HG02623 (cell line): ENCODE measurements around the gene H6PD.
A peak's percentile ranks its signal among the peaks of the same experiment; 100 is the strongest.

Experiments
- ATAC-seq: cut with Tn5 transposase; IDR thresholded peaks from one replicate; pipeline ENCODE4 v1.9.1; 2021; ENCODE audit warnings: moderate library complexity; ENCODE audit not compliant: unreplicated experiment

The H6PD gene

GRCh38 chr1:9273177-9273576 is 38.6 kb downstream of the H6PD start:
- ATAC-seq = no peak

GRCh38 chr1:9275161-9275560 is 40.6 kb downstream of the H6PD start:
- ATAC-seq = no peak

GRCh38 chr1:9275567-9276034 is 41.0 kb downstream of the H6PD start:
- ATAC-seq = peak; percentile 76

- ATAC-seq = no peak
These were observed 43.5 kb downstream of the H6PD start for GRCh38 chr1:9278116-9278515.

DNA sequence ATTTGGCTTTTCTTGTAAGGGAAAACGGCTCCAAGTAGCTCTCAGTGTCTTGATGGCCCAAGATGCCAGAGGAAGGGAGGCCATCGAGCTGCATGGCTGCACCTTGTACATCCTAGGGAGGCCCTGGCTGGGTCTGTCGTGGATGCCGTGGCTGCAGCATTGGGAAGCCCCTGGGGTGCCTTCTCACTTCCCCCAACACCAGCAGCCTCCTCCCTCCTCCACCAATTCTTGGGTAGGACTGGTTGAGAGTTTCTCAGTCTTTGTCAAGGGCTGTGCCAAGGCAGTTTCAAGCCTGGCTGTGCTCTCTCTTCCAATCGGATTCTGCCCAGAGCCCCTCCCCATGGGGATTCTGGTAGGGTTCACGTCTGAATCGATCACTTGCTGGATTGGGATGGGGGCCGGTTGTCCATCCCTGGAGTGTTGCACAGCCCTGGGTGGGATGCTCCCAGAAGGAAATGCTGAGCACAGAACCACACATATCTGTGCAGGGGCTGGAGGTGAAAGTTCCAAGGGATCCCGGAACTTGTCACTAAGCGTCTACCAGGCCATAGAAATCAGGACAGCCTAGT is 44.1 kb downstream of the H6PD start:
- ATAC-seq = no peak

DNA sequence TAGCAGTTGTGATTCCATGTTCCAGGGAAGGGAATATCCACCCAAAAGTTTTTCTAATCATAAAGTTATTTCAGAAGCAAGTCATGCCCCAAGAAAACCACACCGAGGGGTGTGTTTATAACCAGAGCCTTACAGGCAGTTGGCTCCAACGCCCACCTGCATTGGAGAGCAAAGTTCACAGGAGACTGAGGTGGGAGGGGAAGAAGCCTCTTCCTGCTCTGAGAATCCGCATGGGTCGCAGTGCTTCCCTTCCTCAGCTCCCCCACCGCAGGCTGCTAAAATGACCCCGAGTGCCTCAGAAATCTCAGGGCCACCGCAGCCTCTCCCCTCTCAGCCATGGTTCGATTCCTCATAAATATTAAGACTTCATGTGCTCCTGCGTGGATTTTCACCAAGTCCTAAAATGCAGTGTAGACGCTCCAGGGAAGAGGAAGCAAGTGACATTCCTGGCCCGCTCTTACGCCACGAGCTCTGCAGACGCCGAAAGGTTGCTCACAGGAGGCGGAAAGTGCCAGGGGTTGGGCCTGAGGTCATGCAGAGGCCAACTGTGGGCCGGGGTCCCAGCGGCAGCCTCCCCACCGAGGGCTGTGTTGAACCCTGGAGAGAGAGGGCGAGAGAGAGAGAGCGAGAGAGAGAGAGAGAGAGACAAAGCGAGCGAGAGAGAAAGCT is 44.7 kb downstream of the H6PD start:
- ATAC-seq = no peak

DNA sequence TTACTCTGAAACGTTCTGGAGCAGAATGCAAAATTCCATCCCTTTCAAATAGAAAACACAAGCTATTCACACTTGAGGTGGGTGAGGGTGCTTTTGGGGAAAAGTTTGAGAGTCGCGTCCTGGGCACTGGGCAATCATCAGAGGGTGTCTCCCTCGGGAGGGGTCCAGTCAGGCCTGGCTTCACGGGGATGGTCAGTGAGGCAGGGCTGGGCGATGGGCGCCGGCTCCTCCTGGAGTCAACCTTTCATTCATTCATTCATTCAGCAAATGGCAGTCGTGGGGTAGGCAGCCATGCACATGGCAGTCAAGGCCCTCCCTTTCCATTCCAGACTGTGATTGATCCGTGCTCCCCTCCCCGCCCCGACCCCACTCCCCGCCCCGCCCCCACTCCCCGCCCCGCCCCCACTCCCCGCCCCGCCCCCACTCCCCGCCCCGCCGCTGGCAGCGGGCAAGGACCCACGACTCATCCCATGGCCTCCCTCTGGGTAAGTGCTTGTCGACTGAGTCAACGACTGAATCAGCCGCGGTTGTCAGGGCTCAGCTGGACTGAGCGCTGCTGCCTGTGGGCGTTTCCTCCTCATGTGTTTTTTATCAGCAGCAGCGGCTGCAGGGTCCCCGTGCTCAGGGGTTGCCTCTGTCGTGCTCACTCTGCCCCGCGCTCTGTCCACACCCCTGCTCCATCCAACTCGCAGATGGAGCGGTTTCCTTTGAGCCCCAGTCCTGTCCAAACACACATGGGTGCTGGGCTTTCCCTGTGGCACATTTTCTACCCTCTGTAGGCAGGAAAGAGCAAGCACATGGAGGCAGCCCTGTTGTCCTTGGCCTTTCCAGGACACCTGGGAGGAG is 45.7 kb downstream of the H6PD start:
- ATAC-seq = no peak

GRCh38 chr1:9281071-9281827 is 46.7 kb downstream of the H6PD start:
- ATAC-seq = no peak

GRCh38 chr1:9281908-9282695 is 47.5 kb downstream of the H6PD start:
- ATAC-seq = no peak

- ATAC-seq = no peak
These were observed 48.1 kb downstream of the H6PD start for GRCh38 chr1:9282696-9282955.

GRCh38 chr1:9284061-9284460 is 49.5 kb downstream of the H6PD start:
- no peak for ATAC-seq

GRCh38 chr1:9286556-9286955 is 52.0 kb downstream of the H6PD start:
- no peak for ATAC-seq

DNA sequence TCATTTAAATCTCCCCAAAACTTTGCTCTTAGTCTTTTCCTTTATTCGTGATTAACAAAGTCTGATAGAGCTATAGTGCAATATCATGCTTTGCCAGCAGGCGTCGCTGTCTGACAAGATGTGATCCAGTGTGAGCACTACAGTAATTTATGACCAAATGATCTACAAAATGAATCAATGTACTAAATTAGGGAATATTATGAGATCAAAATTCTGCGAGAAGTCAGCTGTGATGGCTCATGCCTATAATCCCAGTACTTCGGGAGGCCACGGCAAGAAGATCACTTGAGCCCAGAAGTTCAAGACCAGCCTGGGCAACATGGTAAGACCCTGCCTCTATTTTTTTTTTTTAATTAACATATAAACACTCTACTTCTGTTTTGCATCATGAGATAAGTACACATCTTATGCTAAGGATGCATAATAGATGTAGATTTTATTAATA is 54.5 kb downstream of the H6PD start:
- ATAC-seq = no peak

DNA sequence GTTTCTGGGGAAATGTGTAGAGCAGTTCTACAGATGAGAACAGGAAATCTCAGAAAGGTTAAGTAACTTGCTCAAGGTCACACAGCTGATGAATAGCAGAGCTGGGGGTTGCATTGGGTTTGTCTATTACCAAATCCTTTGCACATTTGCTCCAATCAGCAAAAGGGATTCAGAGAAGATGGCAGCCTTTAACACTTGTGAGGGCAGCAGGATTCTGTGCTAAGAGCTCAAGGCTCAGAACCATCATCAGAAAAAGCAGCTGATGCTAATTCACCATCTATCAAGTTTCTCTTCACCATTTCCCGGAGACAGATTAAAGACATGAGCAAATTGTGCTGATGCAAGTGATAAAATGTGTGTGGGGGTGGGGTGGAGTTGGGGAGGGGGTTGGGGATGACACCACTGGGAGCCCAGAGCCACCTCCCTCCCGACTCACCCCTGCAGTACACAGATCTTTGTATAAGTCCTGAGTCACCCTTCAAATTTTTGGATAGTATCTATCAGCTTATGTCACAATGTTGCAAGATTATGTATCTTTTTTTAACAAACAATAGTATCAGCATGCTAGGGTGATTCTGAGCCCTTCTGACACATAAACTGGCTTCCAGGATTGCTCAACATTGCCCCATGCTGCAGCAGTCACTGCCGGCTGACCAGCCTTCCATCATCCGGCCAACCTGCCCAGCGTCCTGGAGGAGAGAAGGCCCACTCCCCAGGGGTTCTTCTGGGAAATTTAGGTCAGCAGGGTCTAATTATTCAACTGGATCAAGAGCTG is 55.3 kb downstream of the H6PD start:
- no peak for ATAC-seq

DNA sequence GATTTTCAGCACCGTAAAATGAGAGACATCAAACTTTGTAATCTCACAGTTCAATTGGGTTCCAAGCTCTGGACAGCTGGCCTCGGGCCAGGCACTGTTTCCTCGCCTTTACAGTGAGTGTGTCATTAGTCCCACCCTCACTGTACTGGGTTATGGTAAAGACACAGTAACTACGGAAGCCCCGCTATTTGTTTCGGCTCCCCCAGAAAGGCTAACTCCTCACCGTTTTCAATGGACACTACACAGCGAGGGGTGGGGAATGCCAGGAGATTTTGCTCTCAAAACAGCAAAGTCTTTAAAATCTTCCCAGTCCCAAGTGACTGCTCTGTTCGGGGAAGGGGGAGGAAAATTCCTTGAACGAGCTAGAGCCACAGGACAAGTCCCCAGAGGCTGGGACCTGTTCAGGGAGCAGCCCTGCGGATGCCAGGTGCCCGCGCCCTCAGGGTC is 57.4 kb downstream of the H6PD start:
- ATAC-seq = no peak

DNA sequence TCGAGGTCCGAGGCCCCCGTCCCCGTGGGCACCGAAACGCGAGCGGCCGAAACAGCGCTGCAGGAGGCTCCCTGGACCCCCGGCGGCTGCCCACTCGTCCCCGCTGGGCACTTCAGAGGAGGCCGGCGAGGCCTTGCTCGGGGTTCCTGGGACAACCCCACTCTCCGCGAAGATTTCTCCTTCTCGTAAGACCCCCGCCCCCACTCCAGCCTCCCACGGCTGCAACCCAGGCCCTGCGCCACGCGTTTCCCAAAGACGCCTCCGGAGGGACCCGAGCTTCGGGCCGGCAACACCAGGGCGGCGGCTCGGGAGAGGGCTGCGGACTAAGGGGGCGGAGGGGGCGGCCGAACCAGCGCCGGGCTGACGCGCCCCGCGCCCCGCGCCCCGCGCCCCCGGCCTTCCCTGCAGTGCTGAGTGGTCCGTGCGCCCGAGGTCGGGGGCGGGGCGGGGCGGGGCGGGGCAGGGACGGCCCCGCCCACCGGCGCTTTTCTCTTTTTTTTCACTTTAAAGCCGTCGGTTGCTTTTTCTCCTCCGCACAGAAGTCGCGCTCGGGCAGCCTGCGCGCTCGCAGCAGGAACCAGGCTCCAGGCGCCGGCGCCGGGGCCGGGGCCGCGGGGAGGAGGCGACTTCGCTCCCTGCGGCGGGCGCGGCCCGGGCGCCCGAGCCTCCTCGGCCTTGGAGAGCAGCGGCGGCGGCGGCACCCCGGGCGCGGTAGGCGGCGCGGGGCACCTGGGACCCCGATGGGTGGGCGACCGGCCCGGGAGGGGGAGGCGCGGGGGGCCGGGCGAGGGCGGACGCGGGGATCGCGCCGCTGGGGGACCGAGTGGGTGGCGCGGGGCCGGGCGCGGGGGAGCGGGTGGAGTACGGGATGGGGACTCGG is 58.0 kb downstream of the H6PD start, which contains the start of gene SPSB1:
TSS of gene SPSB1 (plus strand) at position 534 of the 880 bp plus-strand sequence. CDS start 62,998 bp downstream, outside the sequence.
- no peak for ATAC-seq

DNA sequence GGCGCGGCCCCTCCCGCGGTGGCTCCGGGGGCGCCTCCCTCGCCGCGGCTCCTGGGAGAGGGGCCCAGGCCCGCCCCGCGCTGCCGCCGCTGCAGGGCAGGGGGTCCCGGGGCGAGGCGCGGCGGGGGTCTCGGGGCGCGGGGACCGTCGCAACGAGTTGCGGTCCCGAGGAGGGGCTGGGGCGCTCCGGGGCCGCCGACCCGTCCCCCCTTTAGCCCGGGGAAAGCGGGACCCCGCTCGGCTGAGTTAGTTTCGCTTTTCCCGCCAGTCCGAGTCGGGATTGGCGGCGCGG is 58.6 kb downstream of the H6PD start:
- ATAC-seq = no peak

DNA sequence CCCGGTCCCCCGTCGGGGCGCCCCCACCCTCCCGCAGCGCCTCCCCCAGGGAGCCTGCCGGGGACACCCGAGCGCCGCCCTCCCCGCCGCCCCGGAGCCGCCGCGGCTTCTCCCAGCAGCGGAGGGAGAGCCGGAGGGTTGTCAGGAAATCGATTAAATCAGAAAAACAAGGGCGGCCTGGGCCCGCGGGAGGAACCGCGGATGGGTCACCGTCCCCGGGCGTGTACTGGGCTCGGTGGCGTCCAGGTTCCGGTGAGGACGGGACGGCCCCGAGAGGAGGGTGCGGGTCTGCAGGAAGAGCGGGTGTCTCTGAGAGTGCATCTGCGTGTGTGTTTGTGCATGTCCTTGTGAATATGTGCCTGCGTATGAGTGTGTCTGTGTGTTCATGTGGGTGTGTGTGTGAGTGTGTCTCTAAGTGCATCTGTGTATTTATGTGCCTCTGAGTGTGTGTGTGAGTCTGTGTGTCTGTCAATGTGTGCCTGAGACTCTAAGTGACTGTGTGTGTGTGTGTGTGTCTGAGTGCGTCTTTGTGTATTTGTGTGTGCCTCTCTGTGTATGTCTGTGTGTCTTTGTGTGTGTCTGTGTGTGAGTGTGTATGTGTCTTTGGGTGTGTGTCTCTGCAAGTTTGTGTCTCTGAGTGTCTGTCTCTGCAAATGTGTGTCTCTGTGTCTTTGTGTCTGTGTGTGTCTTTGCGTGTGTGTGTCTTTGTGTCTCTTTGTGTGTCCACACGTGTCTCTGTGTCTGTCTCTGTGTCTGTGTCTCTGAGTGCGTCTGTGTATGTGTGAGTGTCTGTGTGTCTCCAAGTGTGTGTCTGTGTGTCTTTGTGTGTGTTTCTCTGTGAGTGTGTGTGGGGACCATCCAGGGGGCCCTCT is 59.2 kb downstream of the H6PD start:
- ATAC-seq = no peak
